ENCODE data around the gene SENP1. TPM values are rescaled to one million over a fixed set of nuclear protein-coding genes. Genes with fewer than 3 reads are reported as not detected.

SENP1 gene
- total RNA-seq, 1 experiment from 2014 or later = 24.5 TPM

GRCh38 chr12:48058771-48059170 lies 47.1 kb downstream of the SENP1 start:
- BruUV-seq (replicated peaks) = no TSS peak
- H3K4me3 Mint-ChIP-seq (ENCODE audit: unreplicated experiment) = no peak overlapping the region
- peaks cover 18% of the 10 kb centered on the region for H3K9me3 Mint-ChIP-seq (ENCODE audit: unreplicated experiment)
- no peak overlapping the region for H3K27ac Mint-ChIP-seq (ENCODE audit: low read depth, unreplicated experiment)
- H3K27me3 Mint-ChIP-seq (ENCODE audit: insufficient read depth, unreplicated experiment) = no peaks in the 10 kb centered on the region
- DNase-seq (ENCODE audit: unreplicated experiment) = no peak
- ChIA-PET CTCF (interaction anchor here (0.6 kb wide), 1 partner anchor 68 kb away, joined by 3 read pairs; no protein-coding TSS in a partner anchor), POLR2A (no interaction called here)
- no peaks in the 10 kb centered on the region for H3K4me1 Mint-ChIP-seq (ENCODE audit: insufficient read depth, unreplicated experiment)
- TF ChIP-seq CTCF (IDR thresholded peaks at IDR 0.05; ENCODE audit: unreplicated experiment) = no peak
- peaks cover 49% of the 10 kb centered on the region for H3K36me3 Mint-ChIP-seq (ENCODE audit: insufficient read depth, unreplicated experiment)
- intact Hi-C loops (cut with micrococcal nuclease) = no loop called here

GRCh38 chr12:48054955-48055821 lies 50.7 kb downstream of the SENP1 start:
- no peaks in the 10 kb centered on the region for H3K4me1 Mint-ChIP-seq (ENCODE audit: insufficient read depth, unreplicated experiment)
- CTCF ChIA-PET = interaction anchor here (0.6 to 0.7 kb wide), 2 partner anchors 19 to 569 kb away, joined by 3 read pairs; no protein-coding TSS in a partner anchor
- H3K4me3 Mint-ChIP-seq (ENCODE audit: unreplicated experiment) = no peak overlapping the region
- BruUV-seq (replicated peaks) = no TSS peak
- no peak overlapping the region for H3K27ac Mint-ChIP-seq (ENCODE audit: low read depth, unreplicated experiment)
- peaks cover 18% of the 10 kb centered on the region for H3K9me3 Mint-ChIP-seq (ENCODE audit: unreplicated experiment)
- TF ChIP-seq CTCF (IDR thresholded peaks at IDR 0.05; ENCODE audit: unreplicated experiment) = no peak
- intact Hi-C loops (cut with micrococcal nuclease) = no loop called here
- H3K36me3 Mint-ChIP-seq (ENCODE audit: insufficient read depth, unreplicated experiment) = peaks cover 24% of the 10 kb centered on the region
- POLR2A ChIA-PET = no interaction called here
- no peaks in the 10 kb centered on the region for H3K27me3 Mint-ChIP-seq (ENCODE audit: insufficient read depth, unreplicated experiment)
- DNase-seq (ENCODE audit: unreplicated experiment) = no peak

GRCh38 chr12:48053883-48054282 lies 52.0 kb downstream of the SENP1 start:
- no TSS peak for BruUV-seq (replicated peaks)
- H3K4me3 Mint-ChIP-seq (ENCODE audit: unreplicated experiment) = no peak overlapping the region
- intact Hi-C loops (cut with micrococcal nuclease) = no loop called here
- H3K4me1 Mint-ChIP-seq (ENCODE audit: insufficient read depth, unreplicated experiment) = no peaks in the 10 kb centered on the region
- no peak for TF ChIP-seq CTCF (IDR thresholded peaks at IDR 0.05; ENCODE audit: unreplicated experiment)
- H3K36me3 Mint-ChIP-seq (ENCODE audit: insufficient read depth, unreplicated experiment) = peaks cover 21% of the 10 kb centered on the region
- no peaks in the 10 kb centered on the region for H3K27me3 Mint-ChIP-seq (ENCODE audit: insufficient read depth, unreplicated experiment)
- DNase-seq (ENCODE audit: unreplicated experiment) = no peak
- H3K9me3 Mint-ChIP-seq (ENCODE audit: unreplicated experiment) = peaks cover 8% of the 10 kb centered on the region
- CTCF ChIA-PET = interaction anchor here (0.6 kb wide), 3 partner anchors 10 to 100 kb away, joined by 3 read pairs; no protein-coding TSS in a partner anchor
- POLR2A ChIA-PET = no interaction called here
- H3K27ac Mint-ChIP-seq (ENCODE audit: low read depth, unreplicated experiment) = no peak overlapping the region

- intact Hi-C loops (cut with micrococcal nuclease) = no loop called here
- Mint-ChIP-seq H3K9me3 (ENCODE audit: unreplicated experiment) (no peaks in the 10 kb centered on the region), H3K4me3 (ENCODE audit: unreplicated experiment) (no peak overlapping the region), H3K27me3 (ENCODE audit: insufficient read depth, unreplicated experiment) (no peaks in the 10 kb centered on the region), H3K36me3 (ENCODE audit: insufficient read depth, unreplicated experiment) (peaks cover 20% of the 10 kb centered on the region), H3K27ac (ENCODE audit: low read depth, unreplicated experiment) (no peak overlapping the region), H3K4me1 (ENCODE audit: insufficient read depth, unreplicated experiment) (no peaks in the 10 kb centered on the region)
- BruUV-seq (replicated peaks) = no TSS peak
- no peak for TF ChIP-seq CTCF (IDR thresholded peaks at IDR 0.05; ENCODE audit: unreplicated experiment)
- no peak for DNase-seq (ENCODE audit: unreplicated experiment)
- ChIA-PET POLR2A (no interaction called here), CTCF (interaction anchor here (0.6 to 1.3 kb wide), 8 partner anchors 9 to 99 kb away, joined by 3 to 4 read pairs (median 3); no protein-coding TSS in a partner anchor)
These were observed 52.8 kb downstream of the SENP1 start for GRCh38 chr12:48053122-48053521.

Data from MCF 10A (cell line).